Measurements from ENCODE around the gene ZFAND3.

- no peak for TF ChIP-seq CTCF (IDR thresholded peaks at IDR 0.05)
- TF ChIP-seq POLR2A (IDR thresholded peaks at IDR 0.05) = no peak
These were observed 25.7 kb downstream of the ZFAND3 start for GRCh38 chr6:37845026-37845911.

All from Peyer's patch (tissue), 4 donors.